ENCODE measurements around the gene PCGF6. TPM values are rescaled to one million over a fixed set of nuclear protein-coding genes. Genes with fewer than 3 reads are reported as not detected.
A peak's percentile ranks its signal among the peaks of the same experiment; 100 is the strongest.
"Not testable (repeated sequence)": the region's sequence is repeated elsewhere in the genome, so short reads cannot be mapped to it uniquely, and the experiment has no call there.

Gene PCGF6
- total RNA-seq, 1 donor: 10.4 TPM

DNA sequence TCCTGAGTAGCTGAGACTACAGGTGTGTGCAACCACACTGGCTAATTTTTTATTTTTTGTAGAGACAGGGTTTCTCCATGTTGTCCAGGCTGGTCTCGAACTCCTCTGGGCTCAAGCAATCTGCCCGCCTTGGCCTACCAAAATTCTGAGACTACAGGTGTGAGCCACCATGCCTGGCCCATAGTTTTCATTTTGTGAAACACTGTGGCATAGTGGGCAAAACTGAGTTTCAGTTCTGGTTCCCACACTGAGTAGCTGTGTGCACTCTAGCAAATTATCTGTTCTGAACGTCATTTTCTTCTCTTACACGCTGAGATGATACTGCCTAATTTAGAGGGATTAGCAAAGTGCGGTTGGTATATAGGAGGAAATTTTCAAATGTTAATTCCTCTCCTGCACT, 31.8 kb upstream of the PCGF6 start:
- TF ChIP-seq CTCF (IDR thresholded peaks at IDR 0.05; ENCODE audit: insufficient read depth, low read depth, low read length): no peak
- no peak overlapping the region for H3K4me3 ChIP-seq (ENCODE audit: low read depth, low read length)
- DNase-seq (ENCODE audit: low read depth): no peak

DNA sequence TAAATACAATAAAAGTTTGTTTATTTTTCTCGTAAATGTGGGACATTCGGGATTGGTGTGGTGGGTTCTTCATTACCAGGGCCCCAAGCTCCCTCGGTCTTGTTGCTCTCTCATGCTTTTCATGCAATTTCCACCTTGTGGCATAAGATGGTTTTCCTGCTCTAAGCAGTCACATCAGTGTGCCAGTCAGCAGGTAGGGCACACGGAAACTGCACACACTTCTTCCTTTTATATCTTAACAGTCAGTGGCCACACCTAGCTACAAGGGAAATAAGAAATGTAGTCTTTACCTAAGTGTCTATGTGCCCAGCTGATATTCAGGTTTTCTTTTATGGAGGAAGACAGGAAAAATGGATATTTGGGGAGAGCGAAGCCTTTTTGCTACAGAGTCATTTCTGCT, 23.3 kb upstream of the PCGF6 start:
- no peak for DNase-seq (ENCODE audit: low read depth)
- no peak for TF ChIP-seq CTCF (IDR thresholded peaks at IDR 0.05; ENCODE audit: insufficient read depth, low read depth, low read length)
- no peak overlapping the region for H3K4me3 ChIP-seq (ENCODE audit: low read depth, low read length)

DNA sequence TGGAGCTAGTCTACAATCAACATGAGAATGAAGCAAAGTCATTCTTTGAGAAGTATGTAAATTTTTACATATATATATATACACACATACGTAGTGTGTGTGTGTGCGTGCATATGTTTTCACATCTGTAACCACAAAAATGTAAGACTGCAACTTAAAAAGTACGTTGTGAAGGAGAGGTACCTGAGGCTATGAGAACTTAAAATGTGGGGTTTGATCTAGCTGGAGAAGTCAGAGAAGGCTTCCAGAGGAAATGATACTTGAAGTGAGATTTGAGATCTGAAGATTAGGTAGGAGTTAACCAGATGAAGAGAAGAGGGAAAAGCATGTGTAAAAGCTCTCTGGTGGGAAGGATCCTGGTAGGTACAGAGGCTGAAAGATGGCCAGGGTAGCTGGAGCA, 22.6 kb upstream of the PCGF6 start:
- H3K4me3 ChIP-seq (ENCODE audit: low read depth, low read length): no peak overlapping the region
- TF ChIP-seq CTCF (IDR thresholded peaks at IDR 0.05; ENCODE audit: insufficient read depth, low read depth, low read length): no peak
- DNase-seq (ENCODE audit: low read depth): no peak

GRCh38 chr10:103367782-103368518, 17.0 kb upstream of the PCGF6 start, which contains the start of gene TAF5:
TAF5 (plus strand) TSS chr10:103367976; CDS start chr10:103367990, 14 bp downstream.
- peak within 1 kb of the TSS; percentile 77 for H3K4me3 ChIP-seq (ENCODE audit: low read depth, low read length)
- TF ChIP-seq CTCF (IDR thresholded peaks at IDR 0.05; ENCODE audit: insufficient read depth, low read depth, low read length): no peak
- DNase-seq (ENCODE audit: low read depth): peak; percentile 95

DNA sequence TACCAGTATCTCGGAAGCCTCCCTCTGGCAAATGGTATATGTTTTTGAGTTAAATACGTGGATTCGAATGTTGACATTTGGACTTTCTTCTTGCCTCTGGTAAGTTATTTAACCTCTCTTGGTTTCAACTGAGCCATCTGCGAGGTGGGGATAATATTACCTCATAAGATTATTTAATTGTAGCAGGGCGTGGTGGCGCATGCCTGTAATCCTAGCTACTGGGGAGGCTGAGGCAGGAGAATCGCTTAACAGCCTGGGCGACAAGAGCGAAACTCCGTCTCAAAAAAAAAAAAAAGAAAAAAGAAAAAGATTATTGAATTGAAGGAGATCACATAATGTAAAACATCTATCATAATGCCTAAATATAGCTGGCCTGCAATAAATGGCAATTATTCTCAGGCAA, 16.4 kb upstream of the PCGF6 start:
- no peak for TF ChIP-seq CTCF (IDR thresholded peaks at IDR 0.05; ENCODE audit: insufficient read depth, low read depth, low read length)
- peak overlapping the region; percentile 77 for H3K4me3 ChIP-seq (ENCODE audit: low read depth, low read length)
- no peak for DNase-seq (ENCODE audit: low read depth)

GRCh38 chr10:103360791-103361190, 9.9 kb upstream of the PCGF6 start:
- H3K4me3 ChIP-seq (ENCODE audit: low read depth, low read length); DNase-seq (ENCODE audit: low read depth): not testable (repeated sequence)

GRCh38 chr10:103359493-103359892, 8.6 kb upstream of the PCGF6 start:
- H3K4me3 ChIP-seq (ENCODE audit: low read depth, low read length); DNase-seq (ENCODE audit: low read depth): not testable (repeated sequence)

- DNase-seq (ENCODE audit: low read depth): no peak
- TF ChIP-seq CTCF (IDR thresholded peaks at IDR 0.05; ENCODE audit: insufficient read depth, low read depth, low read length): no peak
- H3K4me3 ChIP-seq (ENCODE audit: low read depth, low read length): no peak overlapping the region
These were observed 5.1 kb upstream of the PCGF6 start for GRCh38 chr10:103355906-103356599.

- H3K4me3 ChIP-seq (ENCODE audit: low read depth, low read length); DNase-seq (ENCODE audit: low read depth): not testable (repeated sequence)
These were observed 3.6 kb upstream of the PCGF6 start for GRCh38 chr10:103354567-103354966.

Measured in fibroblast of villous mesenchyme (primary cell).